Mesendoderm (in vitro differentiated cells): ENCODE results near the gene NAT10.

ENCODE experiments used
- DNase-seq: peaks from one replicate; pipeline ENCODE4 v3.0.0; 2013
- H2AK5ac ChIP-seq: 2 replicates; pipeline ENCODE4 v1.6.1; 2013; ENCODE audit warnings: low read length, inconsistent platforms
- H2BK120ac ChIP-seq: 2 replicates; pipeline ENCODE4 v1.6.1; 2013; ENCODE audit warnings: low read depth, mild to moderate bottlenecking, low read length, moderate library complexity, mixed read lengths
- H2BK15ac ChIP-seq: replicated peaks from 2 replicates; pipeline ENCODE4 v1.6.1; 2013; ENCODE audit warnings: low read depth, mild to moderate bottlenecking, moderate library complexity
- H2BK5ac ChIP-seq: 2 replicates; pipeline ENCODE4 v1.6.1; 2013; ENCODE audit warnings: low read length, inconsistent platforms
- H3K18ac ChIP-seq: 2 replicates; pipeline ENCODE4 v1.6.1; 2013; ENCODE audit warnings: mild to moderate bottlenecking, low read length, mixed read lengths
- H3K23ac ChIP-seq: one replicate; pipeline ENCODE4 v1.6.1; 2013; ENCODE audit warnings: low read length
- H3K27ac ChIP-seq: 2 replicates; pipeline ENCODE4 v1.5.1; 2013; ENCODE audit warnings: low read depth, mild to moderate bottlenecking, inconsistent platforms, low read length, moderate library complexity
- H3K27me3 ChIP-seq: 2 replicates; pipeline ENCODE4 v1.6.1; 2013; ENCODE audit warnings: low read length, control low read depth, mild to moderate bottlenecking, inconsistent platforms; ENCODE audit not compliant: insufficient read depth, poor library complexity
- H3K36me3 ChIP-seq: 2 replicates; pipeline ENCODE4 v1.6.1; 2013; ENCODE audit warnings: low read length, inconsistent platforms; ENCODE audit not compliant: control insufficient read depth, insufficient read depth
- H3K4ac ChIP-seq: one replicate; pipeline ENCODE4 v1.6.1; 2013; ENCODE audit warnings: low read depth, mild to moderate bottlenecking, low read length, moderate library complexity
- H3K4me1 ChIP-seq: 2 replicates; pipeline ENCODE4 v1.6.1; 2013; ENCODE audit warnings: low read depth, low read length, inconsistent platforms; ENCODE audit not compliant: control insufficient read depth
- H3K4me2 ChIP-seq: 2 replicates; pipeline ENCODE4 v1.6.1; 2013; ENCODE audit warnings: low read length
- H3K4me3 ChIP-seq: 2 replicates; pipeline ENCODE4 v1.5.1; 2013; ENCODE audit warnings: mild to moderate bottlenecking, low read length
- H3K56ac ChIP-seq: one replicate; pipeline ENCODE4 v1.6.1; 2013; ENCODE audit warnings: low read length
- H3K79me1 ChIP-seq: 2 replicates; pipeline ENCODE4 v1.6.1; 2013; ENCODE audit warnings: low read length, inconsistent platforms
- H3K79me2 ChIP-seq: 2 replicates; pipeline ENCODE4 v1.6.1; 2013; ENCODE audit warnings: mild to moderate bottlenecking, low read length; ENCODE audit not compliant: control insufficient read depth, insufficient read depth
- H3K9ac ChIP-seq: 2 replicates; pipeline ENCODE4 v1.6.1; 2013; ENCODE audit warnings: low read length, inconsistent platforms
- H4K5ac ChIP-seq: one replicate; pipeline ENCODE4 v1.6.1; 2013; ENCODE audit warnings: low read length
- H4K8ac ChIP-seq: one replicate; pipeline ENCODE4 v1.6.1; 2013; ENCODE audit warnings: low read depth, mild to moderate bottlenecking, control low read depth, low read length, moderate library complexity
- WGBS: extraction: QIAGEN DNeasy Blood & Tissue Kit; methylation state at CpG from one replicate; pipeline ENCODE4 v1.1.7; 2013; ENCODE audit warnings: low lambda C conversion rate, missing lambda C conversion rate; ENCODE audit not compliant: insufficient coverage; ENCODE audit errors: extremely low coverage; 5-methylcytosine and 5-hydroxymethylcytosine counted together

Gene NAT10

GRCh38 chr11:34140149-34140548 is 34.7 kb downstream of the NAT10 start:
- Histone ChIP-seq H3K9ac (no peak overlapping the region), H2BK15ac (no peak overlapping the region), H3K18ac (no peak overlapping the region), H3K4me3 (no peak overlapping the region), H2BK120ac (no peak overlapping the region), H3K36me3 (peaks cover 44% of the 10 kb centered on the region), H2BK5ac (no peak overlapping the region), H4K8ac (no peak overlapping the region), H3K4me1 (no peaks in the 10 kb centered on the region), H3K27ac (no peak overlapping the region), H2AK5ac (no peak overlapping the region), H3K79me2 (no peaks in the 10 kb centered on the region), H3K27me3 (no peaks in the 10 kb centered on the region), H3K56ac (no peak overlapping the region), H4K5ac (no peak overlapping the region), H3K79me1 (no peaks in the 10 kb centered on the region), H3K23ac (no peak overlapping the region), H3K4ac (no peak overlapping the region), H3K4me2 (no peak overlapping the region)
- DNase-seq: no peak
- WGBS: no CpG with 5 or more reads among the region's 11 CpGs

- WGBS: no CpG with 5 or more reads among the region's 2 CpGs
- no peak overlapping the region for H3K9ac ChIP-seq
- H3K56ac ChIP-seq: no peak overlapping the region
- H3K4ac ChIP-seq: no peak overlapping the region
- no peak for DNase-seq
- no peaks in the 10 kb centered on the region for H3K79me2 ChIP-seq
- no peak overlapping the region for H2BK15ac ChIP-seq
- H3K23ac ChIP-seq: no peak overlapping the region
- no peaks in the 10 kb centered on the region for H3K79me1 ChIP-seq
- no peak overlapping the region for H3K27ac ChIP-seq
- no peaks in the 10 kb centered on the region for H3K4me1 ChIP-seq
- H2BK5ac ChIP-seq: no peak overlapping the region
- H3K4me2 ChIP-seq: no peak overlapping the region
- peaks cover 42% of the 10 kb centered on the region for H3K36me3 ChIP-seq
- H3K18ac ChIP-seq: no peak overlapping the region
- no peaks in the 10 kb centered on the region for H3K27me3 ChIP-seq
- H2AK5ac ChIP-seq: no peak overlapping the region
- no peak overlapping the region for H3K4me3 ChIP-seq
- H2BK120ac ChIP-seq: no peak overlapping the region
- H4K5ac ChIP-seq: no peak overlapping the region
- no peak overlapping the region for H4K8ac ChIP-seq
Measured at GRCh38 chr11:34143048-34143447, 37.6 kb downstream of the NAT10 start.

GRCh38 chr11:34145073-34145472 is 39.6 kb downstream of the NAT10 start:
- H4K8ac ChIP-seq: no peak overlapping the region
- no peak overlapping the region for H2BK5ac ChIP-seq
- no peak overlapping the region for H2BK120ac ChIP-seq
- H3K27me3 ChIP-seq: no peaks in the 10 kb centered on the region
- DNase-seq: no peak
- H3K4me2 ChIP-seq: no peak overlapping the region
- no peak overlapping the region for H3K56ac ChIP-seq
- no peak overlapping the region for H2AK5ac ChIP-seq
- H3K27ac ChIP-seq: no peak overlapping the region
- H2BK15ac ChIP-seq: no peak overlapping the region
- no peaks in the 10 kb centered on the region for H3K4me1 ChIP-seq
- peaks cover 38% of the 10 kb centered on the region for H3K36me3 ChIP-seq
- no peak overlapping the region for H3K23ac ChIP-seq
- H3K79me2 ChIP-seq: no peaks in the 10 kb centered on the region
- H3K9ac ChIP-seq: no peak overlapping the region
- WGBS: no CpG with 5 or more reads among the region's 5 CpGs
- no peaks in the 10 kb centered on the region for H3K79me1 ChIP-seq
- H3K18ac ChIP-seq: no peak overlapping the region
- H3K4ac ChIP-seq: no peak overlapping the region
- no peak overlapping the region for H3K4me3 ChIP-seq
- H4K5ac ChIP-seq: no peak overlapping the region

- Histone ChIP-seq H3K56ac (no peak overlapping the region), H3K79me2 (no peaks in the 10 kb centered on the region), H3K27ac (no peak overlapping the region), H3K36me3 (peaks cover 33% of the 10 kb centered on the region), H3K4me1 (no peaks in the 10 kb centered on the region), H3K4me3 (no peak overlapping the region), H3K27me3 (no peaks in the 10 kb centered on the region), H2BK5ac (no peak overlapping the region), H4K5ac (no peak overlapping the region), H2BK120ac (no peak overlapping the region), H3K23ac (no peak overlapping the region), H3K18ac (no peak overlapping the region), H2AK5ac (no peak overlapping the region), H3K4ac (no peak overlapping the region), H3K4me2 (no peak overlapping the region), H2BK15ac (no peak overlapping the region), H4K8ac (no peak overlapping the region), H3K9ac (no peak overlapping the region), H3K79me1 (no peaks in the 10 kb centered on the region)
- no CpG with 5 or more reads among the region's 8 CpGs for WGBS
- DNase-seq: no peak
Measured at GRCh38 chr11:34145847-34146381, 40.5 kb downstream of the NAT10 start.

GRCh38 chr11:34146411-34146810 is 41.0 kb downstream of the NAT10 start:
- Histone ChIP-seq H3K79me1 (no peaks in the 10 kb centered on the region), H4K5ac (no peak overlapping the region), H3K4me1 (no peaks in the 10 kb centered on the region), H3K79me2 (no peaks in the 10 kb centered on the region), H3K36me3 (peaks cover 30% of the 10 kb centered on the region), H3K27me3 (no peaks in the 10 kb centered on the region), H4K8ac (no peak overlapping the region), H3K4ac (no peak overlapping the region), H3K4me3 (no peak overlapping the region), H3K56ac (no peak overlapping the region), H2AK5ac (no peak overlapping the region), H3K23ac (no peak overlapping the region), H2BK120ac (no peak overlapping the region), H3K18ac (no peak overlapping the region), H3K9ac (no peak overlapping the region), H3K4me2 (no peak overlapping the region), H2BK15ac (no peak overlapping the region), H3K27ac (no peak overlapping the region), H2BK5ac (no peak overlapping the region)
- no peak for DNase-seq
- WGBS: no CpG with 5 or more reads among the region's 12 CpGs

- H3K27me3 ChIP-seq: no peaks in the 10 kb centered on the region
- H2BK15ac ChIP-seq: no peak overlapping the region
- no peak for DNase-seq
- no peak overlapping the region for H2BK120ac ChIP-seq
- no peak overlapping the region for H2BK5ac ChIP-seq
- WGBS: no CpG with 5 or more reads among the region's 5 CpGs
- H3K27ac ChIP-seq: no peak overlapping the region
- H3K18ac ChIP-seq: no peak overlapping the region
- H3K23ac ChIP-seq: no peak overlapping the region
- no peak overlapping the region for H2AK5ac ChIP-seq
- no peak overlapping the region for H3K4ac ChIP-seq
- peaks cover 25% of the 10 kb centered on the region for H3K36me3 ChIP-seq
- no peak overlapping the region for H3K4me2 ChIP-seq
- H3K79me1 ChIP-seq: no peaks in the 10 kb centered on the region
- H3K9ac ChIP-seq: no peak overlapping the region
- no peaks in the 10 kb centered on the region for H3K4me1 ChIP-seq
- H4K8ac ChIP-seq: no peak overlapping the region
- H4K5ac ChIP-seq: no peak overlapping the region
- H3K4me3 ChIP-seq: no peak overlapping the region
- no peak overlapping the region for H3K56ac ChIP-seq
- no peaks in the 10 kb centered on the region for H3K79me2 ChIP-seq
Measured at GRCh38 chr11:34146866-34147265, 41.4 kb downstream of the NAT10 start.
